Measurements from ENCODE around the gene WDCP.
"Not testable (repeated sequence)": the region's sequence is repeated elsewhere in the genome, so short reads cannot be mapped to it uniquely, and the experiment has no call there.

WDCP gene

DNA sequence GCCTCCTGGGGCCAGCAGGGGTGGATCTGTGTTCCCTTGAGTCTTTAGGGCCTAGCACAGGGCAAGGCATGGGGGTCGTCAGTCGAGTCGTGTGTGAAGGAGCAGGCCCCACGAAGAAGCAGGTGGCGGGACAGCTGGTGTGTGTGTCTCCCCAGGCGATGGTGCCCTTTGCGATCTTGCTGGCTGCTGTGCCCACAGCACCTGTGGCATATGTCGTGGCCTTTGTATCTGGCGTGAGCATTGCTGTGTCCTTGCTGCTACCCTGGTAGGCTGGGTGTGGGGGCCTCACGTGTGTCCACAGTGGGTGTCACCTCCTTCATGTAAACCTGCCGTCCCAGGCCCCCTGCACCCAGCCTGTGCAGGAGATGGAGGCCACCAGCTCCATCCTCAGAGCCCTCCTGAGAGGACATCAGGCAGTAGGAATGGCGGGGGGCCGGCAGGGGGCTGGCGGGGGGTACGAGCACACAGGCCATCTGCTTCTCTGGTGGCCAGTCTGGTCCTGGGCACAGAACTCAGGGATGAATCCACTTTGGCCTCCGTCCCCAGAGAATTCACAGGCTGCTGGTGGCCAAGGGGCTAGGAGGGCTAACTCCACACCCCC lies 24.1 kb downstream of the WDCP start:
- no peak for DNase-seq (ENCODE audit: low read depth in 2 of 2, low spot score in 1 of 2)

DNA sequence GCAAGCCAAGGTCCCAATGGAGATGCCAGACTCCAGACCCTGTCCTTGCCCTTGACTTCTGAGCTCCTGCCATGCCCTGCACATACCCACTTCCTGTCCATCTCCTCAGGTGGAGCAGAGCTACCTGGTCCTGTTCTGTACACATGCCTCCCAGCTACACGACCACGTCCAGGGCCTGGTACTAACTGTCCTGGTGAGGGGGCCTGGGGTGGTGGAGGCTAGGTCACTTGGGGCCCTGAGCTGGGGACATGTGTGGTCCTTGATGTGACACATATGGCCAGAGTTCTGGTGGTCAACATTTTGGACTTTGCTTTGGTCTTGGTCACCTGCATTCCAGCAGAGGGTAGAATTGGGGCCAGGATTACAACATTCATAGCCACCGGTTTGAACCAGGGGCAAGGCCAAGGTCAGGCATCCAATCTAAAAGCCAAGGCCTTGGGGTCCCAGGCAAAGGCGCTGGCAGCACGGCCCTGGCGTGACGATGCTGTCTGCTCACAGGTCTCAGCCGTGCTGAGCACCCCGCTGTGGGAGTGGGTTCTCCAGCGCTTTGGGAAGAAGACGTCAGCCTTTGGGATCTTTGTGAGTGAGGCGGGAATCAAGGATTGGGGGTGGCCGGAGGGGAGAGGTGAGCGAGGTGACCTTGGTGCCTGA lies 24.7 kb downstream of the WDCP start:
- DNase-seq (ENCODE audit: low read depth in 2 of 2, low spot score in 1 of 2): no peak

DNA sequence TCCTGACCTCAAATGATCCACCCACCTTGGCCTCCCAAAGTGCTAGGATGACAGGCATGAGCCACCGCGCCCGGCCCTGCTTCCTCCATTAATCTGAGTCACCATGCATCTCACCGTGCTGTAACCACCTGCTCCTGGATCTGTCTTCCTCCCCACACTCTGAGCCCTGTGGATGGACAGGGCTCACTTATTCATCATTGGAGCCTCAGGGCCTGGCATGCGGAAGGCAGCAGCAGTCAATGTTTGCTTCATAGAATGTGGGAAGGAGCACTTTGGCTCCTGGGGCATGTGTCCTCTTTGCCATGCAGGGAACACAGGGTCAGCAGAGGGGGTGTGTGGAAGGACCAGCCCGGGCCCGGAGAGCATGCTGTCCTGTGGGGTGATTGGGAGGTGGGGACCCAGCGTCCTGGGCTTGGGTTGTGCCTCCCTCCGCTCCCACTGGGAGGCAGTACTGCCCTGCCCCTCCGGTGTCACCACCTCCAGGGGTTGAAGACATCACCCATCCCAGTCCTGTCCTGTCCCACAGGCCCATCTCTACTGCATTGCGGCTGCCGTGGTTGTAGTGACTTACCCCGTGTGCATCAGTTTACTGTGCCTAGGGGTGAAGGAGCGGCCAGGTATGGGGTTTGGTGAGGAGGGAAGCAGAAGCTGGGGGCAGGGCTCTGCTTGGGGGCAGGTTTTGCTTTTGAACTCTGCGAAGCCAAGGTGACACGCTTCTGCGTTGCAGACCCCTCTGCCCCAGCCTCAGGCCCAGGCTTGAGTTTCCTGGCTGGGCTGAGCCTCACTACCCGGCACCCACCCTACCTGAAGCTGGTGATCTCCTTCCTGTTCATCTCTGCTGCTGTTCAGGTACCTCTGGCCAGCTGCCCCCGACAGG lies 25.8 kb downstream of the WDCP start:
- no peak for DNase-seq (ENCODE audit: low read depth in 2 of 2, low spot score in 1 of 2)

DNA sequence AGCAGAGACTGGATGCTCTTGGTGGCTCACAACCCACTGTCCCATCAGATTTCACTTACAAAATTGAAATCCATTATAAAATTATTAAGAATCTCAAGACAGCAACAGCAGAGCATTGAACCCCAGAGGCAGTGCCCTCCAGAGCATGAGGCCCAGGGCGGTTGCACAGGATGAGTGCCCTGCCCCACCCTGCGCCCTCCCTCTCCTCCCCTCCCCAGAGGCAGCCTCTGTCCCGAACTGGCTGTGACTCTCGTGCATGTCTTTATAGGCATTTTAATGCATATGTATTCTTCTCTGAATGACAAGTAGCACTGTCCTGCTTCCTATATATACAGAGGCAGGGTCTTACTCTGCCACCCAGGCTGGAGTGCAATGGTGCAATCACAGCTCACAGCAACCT lies 26.9 kb downstream of the WDCP start:
- DNase-seq (ENCODE audit: low read depth in 2 of 2, low spot score in 1 of 2): no peak

DNA sequence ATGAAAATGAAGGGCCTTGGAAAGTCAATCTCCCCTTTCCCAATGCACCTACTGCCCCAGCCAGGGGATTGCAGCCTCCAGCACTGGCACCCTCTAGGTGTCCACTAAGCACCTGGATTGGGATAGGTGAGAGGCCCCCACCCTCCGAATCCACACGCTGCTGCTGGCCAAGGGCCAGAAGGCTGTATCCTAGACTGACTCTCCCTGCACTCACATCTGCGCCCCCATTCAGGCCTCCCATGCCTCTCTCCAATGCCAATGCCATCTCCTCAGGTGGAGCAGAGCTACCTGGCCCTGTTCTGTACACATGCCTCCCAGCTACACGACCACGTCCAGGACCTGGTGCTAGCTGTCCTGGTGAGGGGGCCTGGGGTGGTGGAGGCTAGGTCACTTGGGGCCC lies 27.5 kb downstream of the WDCP start:
- DNase-seq (ENCODE audit: low read depth in 2 of 2, low spot score in 1 of 2): no peak

DNA sequence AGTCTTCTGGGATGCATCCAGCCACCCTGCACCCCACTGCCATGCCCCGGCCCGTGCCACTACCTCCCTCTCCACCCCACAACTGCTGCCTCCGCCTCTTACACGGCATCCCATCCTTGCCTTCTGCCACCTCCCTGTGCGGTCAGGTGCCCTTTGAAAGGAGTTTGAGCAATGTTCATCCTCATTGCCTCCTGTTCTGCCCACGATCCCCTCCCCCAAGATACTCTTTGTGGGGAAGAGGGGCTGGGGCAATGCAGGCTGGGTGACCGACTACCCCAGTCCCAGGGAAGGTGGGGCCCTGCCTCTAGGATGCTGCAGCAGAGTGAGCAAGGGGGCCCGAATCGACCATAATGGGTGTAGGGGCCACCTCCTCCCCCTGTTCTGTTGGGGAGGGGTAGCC lies 28.9 kb downstream of the WDCP start:
- no peak for DNase-seq (ENCODE audit: low read depth in 2 of 2, low spot score in 1 of 2)

DNA sequence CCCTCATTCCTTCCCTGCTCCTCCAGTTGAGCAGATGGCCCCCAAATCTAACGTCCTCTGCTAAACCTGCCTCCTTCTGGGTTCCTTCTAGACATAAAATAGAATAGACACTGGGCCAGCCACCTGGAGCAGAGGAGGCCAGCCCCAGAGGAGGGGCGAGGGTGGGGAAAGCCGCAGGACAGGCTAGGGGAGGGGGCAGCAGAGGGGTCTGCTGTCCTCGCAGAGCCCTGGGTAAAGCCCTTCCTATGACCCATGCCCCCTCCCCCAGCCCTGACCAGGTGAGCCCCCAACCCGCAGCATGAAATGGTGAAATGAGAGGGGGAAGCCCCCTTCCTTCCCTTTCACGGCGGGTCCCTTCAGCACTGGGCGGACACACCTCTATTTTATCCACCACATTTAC lies 29.5 kb downstream of the WDCP start:
- DNase-seq (ENCODE audit: low read depth in 2 of 2, low spot score in 1 of 2): no peak

DNA sequence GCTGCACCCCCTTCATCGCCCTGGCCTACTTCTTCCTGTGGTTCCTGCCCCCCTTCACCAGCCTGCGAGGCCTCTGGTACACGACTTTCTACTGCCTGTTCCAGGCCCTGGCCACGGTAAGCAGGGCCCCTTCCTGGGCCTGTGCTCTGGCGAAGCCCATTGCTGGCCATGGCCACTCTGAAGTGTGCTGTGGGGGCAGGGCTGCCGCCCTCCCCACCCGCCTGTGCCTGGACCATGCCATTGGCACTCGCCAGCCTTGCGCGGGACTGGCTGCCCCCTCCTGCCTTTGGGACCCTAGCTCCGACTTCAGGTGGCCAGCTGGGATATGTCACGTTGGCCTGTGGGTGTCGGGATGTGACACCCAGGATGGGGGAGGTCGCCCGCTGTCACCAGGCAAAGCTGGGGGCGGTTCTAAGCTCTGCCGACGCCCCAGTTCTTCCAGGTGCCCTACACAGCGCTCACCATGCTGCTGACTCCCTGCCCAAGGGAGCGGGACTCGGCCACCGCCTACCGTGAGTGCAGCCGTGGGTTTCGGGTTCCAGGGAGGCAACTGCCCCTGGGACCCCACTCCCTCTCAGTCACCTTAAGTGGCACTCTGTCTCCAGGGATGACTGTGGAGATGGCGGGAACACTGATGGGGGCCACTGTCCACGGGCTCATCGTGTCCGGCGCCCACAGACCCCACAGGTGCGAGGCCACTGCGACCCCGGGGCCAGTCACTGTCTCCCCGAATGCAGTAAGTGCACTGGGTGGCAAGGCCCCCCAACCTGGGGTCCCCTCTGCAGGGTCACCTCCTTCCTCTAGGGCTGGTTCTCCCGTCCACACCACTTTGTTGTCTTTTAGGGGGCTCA lies 30.1 kb downstream of the WDCP start:
- DNase-seq (ENCODE audit: low read depth in 2 of 2, low spot score in 1 of 2): no peak

DNA sequence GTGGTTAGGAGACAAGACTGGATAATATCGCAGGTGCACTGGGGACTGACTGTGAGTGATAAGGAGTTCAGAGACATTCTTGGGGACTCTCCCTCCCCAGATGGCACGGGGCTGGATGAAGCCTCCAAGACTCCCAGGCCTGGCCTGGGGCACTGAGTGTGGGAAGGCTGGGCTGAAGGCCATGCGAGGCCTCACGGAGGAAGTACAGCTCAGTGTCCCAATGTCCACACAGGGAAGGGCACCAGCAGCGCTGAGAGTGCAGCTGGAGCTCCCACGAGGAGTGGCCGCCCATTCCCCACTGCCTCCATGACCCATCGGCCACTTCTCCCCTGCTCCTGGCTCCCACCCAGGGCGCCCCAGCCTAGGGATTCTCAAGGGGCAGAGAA lies 30.8 kb downstream of the WDCP start:
- no peak for DNase-seq (ENCODE audit: low read depth in 2 of 2, low spot score in 1 of 2)

DNA sequence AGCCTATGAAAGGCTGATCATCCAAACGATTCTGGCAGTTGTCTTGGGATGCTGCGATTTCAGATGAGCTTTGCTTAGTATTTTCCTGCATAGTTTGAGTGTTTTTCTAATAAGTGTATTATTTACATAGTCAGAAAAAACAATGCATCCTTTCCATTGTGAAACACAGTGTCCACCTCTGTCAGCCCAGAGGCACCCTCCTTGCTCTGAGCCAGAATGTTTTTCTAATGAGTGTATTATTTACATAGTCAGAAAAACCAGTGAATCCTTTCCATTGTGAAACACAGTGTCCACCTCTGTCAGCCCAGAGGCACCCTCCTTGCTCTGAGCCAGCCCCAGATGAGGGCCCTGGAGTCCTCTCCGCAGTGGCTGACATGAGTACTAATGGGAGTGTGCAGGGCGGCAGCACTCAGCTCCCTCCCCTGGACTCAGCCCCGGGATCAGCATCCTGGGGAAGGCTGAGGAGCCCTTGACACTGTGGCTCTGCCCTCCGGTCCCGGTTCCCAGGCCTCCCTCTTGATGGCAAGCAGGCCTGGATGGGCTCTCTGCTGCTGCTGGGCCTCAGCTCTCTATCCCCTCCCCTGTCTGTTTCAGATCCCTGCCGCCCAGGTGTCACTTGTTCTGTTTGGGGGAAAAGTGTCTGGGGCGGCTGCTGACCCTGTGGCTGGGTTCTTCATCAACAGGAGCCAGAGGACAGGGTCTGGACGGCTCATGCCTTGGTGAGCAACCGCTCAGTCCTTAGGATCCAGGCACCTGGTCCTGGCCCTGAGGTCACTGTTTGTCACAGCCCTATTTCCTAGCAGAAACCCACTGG lies 31.4 kb downstream of the WDCP start:
- DNase-seq (ENCODE audit: low read depth in 2 of 2, low spot score in 1 of 2): no peak

DNA sequence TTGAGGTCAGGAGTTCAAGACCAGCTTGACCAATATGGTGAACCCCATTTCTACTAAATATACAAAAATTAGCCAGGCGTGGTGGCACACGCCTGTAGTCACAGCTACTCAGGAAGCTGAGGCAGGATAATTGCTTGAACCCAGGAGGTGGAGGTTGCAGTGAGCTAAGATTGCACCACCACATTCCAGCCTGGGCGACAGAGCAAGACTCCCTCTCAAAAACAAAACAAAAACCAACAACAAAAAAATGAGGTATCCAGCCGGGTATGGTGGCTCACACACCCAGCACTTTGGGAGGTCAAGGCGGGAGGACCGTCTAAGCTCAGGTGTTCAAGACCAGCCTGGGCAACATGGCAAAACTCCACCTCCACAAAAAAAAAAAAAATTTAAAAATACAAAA lies 32.3 kb downstream of the WDCP start:
- DNase-seq (ENCODE audit: low read depth in 2 of 2, low spot score in 1 of 2): not testable (repeated sequence)

DNA sequence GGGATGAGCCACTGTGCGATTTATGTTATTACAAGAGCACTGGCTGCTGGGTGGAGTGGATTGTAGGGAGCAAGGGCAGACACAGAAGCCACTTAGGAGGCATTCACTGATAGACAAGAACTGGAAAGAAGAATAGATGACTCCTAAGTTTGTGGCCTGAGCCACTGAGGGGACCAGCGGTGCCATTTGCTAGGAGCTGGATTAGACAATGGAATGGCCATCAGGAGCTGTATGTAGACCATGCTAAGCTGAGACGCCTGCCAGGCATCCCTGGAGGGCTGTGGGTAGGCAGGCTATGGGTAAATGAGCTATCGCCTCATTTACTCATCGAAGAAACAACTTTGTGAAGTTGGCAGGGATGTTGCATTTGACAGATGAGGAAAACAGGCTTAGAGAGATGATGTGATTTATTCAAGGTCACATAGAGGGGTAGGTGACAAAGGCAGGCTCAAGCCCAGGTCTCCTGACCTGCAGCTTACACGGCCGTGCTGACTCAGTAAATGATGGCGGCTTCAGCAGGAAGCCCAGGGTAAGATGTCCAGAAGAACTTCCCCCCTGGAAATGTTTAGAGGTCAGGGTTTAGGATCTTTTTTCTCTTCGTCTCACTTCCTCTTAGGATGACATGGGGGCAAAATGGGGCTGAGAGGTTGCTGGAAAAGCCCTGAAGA lies 34.5 kb downstream of the WDCP start:
- DNase-seq (ENCODE audit: low read depth in 2 of 2, low spot score in 1 of 2): no peak

DNA sequence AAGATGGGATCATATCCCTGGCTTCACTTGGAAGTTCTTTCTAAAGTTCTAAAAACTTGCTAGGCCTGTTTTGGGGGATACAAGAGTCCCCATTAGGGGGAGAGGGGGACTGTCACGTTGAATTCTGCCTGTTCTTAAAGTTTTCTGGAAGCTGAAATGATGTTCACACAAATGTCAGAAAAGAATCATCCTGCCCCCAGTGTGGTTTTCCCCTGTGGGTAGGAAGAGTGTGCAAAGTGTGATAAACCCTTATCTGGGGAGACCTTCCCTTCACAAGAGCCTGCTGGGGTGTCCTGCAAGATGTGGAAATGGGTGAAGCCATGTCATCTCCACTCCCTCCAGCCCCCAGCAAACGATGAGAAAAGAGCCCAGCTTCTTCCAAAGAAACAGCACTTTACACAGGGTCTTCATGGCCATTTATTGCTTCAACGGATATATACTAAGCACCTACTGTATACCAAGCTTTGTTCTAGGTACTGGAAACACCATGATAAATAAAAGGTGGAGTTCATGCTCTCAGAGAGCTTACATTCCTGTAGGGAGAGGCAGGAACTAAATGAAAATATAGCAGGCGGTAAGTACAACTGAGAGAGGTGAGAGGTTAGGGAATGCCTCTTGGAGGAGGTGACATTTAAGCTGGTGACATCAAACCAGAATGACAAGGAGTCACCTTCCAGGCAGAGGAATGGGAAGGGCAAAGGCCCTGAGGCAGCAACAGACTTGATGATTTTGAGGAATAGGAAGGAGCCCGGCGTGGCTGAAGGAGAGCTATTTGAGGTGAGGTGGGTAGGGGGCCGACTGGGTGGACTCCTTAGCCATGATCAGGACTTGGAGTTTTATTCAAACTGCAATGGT lies 35.7 kb downstream of the WDCP start:
- DNase-seq (ENCODE audit: low read depth in 2 of 2, low spot score in 1 of 2): no peak

DNA sequence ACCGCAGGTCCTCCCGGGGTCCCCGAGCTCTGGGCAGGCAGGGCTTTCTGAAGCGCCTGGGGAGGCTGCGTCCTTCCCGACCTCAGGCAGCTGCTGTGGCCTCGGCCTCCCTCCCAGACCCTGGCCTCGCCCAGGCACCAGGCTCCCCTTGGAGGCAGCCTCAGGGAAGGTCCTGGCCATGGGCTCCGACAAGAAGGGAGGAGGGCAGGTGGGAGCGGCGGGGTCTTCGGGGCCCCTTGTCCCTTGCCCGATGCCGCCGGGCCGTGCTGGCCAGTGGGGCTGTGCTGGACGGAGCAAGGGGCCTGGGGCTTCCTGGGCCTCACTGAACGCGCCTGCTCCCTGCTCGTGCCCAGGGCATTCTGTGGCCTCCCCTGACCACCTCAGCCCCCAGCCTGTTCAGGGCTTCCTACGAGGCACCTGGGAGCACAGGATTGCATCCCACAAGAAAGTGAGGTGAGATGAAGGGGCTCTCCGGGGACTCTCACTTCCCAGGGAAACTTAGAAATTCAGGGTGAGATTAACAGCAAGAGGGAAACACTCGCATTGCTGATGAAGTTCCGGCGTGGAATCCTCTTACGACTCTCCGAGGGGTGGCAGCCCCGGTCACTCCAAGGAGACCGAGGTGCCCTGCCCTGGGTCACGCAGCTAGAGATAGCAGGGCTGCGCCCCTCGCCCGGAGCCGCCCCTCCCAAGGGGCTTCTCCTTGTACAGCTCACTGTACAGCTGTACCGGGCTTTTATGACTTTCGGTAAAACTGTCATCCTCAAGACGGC lies 36.5 kb downstream of the WDCP start:
- no peak for DNase-seq (ENCODE audit: low read depth in 2 of 2, low spot score in 1 of 2)

DNA sequence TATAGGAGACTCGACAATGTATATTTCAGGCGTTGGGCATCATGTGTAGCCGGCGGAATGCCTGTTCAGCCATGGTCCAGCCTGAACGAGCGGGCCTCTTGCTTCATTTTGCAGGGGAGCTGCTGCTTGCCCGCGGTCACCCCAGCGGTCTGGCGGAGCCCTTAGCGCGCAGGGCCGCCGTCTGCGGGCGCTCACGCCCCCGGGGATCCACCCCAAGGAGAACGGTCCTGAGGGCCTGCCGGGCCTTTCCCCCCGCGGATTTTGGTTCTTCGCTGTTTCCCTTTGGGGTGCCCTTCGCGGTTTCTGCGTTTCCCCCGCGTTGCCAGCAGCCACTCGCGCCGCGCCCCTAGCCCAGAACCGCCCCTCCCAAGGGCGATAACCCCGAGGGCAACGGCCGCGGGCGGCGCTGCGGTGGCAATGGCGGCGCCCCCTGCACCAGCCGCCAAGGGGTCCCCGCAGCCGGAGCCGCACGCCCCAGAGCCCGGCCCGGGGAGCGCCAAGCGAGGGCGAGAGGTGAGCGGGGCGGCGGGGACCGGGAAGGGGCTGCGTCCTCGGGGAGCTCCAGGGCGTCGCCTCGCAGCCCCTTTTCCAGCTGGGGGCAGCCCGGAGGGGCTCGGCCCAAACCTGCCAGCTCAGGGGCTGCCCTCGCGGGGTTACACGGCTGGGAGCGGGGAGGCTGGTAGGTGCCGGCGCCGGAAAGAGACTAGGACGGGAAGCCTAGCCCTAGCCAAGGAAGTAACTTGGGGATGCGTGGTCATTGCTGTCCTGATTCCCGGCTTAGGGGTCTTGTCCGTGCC lies 37.3 kb downstream of the WDCP start, which contains the start of gene MFSD2B:
Gene MFSD2B, plus strand, starts transcription at position 406 of the 797 bp plus-strand sequence. Its CDS starts 12 bp downstream, at position 418.
- no peak for DNase-seq (ENCODE audit: low read depth in 2 of 2, low spot score in 1 of 2)

DNA sequence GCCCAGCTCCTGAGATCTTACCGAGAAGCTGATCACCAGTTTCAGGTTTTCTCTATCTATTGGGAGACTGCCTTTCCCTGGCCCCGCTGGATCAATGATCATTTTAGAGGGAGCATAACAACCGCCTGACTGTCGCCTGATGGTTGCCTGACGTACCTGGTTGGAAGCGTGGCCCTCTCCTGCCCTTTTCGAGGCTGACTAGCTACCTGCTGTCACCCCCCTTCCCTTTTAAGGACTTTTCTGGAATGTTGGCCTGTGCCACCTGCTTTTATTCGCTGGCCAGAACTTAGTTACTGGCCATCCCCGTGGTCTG lies 37.9 kb downstream of the WDCP start:
- DNase-seq (ENCODE audit: low read depth in 2 of 2, low spot score in 1 of 2): no peak

DNA sequence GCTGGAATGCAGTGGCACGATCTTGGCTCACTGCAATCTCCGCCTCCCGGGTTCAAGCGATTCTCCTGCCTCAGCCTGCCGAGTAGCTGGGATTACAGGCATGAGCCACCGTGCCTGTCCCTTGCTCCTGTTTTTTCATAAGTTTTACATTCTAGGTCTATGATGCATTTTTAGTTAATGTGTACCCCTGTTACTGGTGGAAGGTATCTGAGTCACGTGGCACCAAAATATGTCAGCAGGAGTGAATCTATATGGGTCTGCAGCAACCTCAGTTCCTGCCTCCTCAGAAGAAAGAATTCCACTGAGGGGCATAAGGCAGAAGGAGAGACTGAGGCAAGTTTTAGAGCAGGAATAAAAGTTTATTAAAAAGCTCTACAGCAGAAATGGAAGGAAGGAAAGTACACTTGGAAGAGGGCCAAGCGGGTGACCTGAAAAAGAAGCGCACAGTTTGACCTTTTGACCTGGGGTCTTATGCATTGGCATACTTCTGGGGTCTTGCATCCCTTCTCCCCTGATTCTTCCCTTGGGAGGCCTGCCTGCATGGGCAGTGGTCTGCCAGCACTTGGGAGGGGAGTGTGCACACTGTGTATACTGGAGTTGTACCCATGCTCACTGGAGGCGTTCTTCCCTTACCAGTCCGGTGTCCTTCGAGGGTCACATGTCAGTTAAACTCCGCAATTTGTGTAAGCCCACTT lies 38.4 kb downstream of the WDCP start:
- DNase-seq (ENCODE audit: low read depth in 2 of 2, low spot score in 1 of 2): no peak

Data from stimulated activated CD8-positive, alpha-beta memory T cell treated with anti-CD3 and anti-CD28 coated beads, Interleukin-4, amount 100 ng/mL, for 4 hours (primary cell).